Measurements from ENCODE around the gene PCNT. TPM values are rescaled to one million over a fixed set of nuclear protein-coding genes. Genes with fewer than 3 reads are reported as not detected.

The PCNT gene
- total RNA-seq, 1 experiment from 2014 or later: 39.6 TPM

DNA sequence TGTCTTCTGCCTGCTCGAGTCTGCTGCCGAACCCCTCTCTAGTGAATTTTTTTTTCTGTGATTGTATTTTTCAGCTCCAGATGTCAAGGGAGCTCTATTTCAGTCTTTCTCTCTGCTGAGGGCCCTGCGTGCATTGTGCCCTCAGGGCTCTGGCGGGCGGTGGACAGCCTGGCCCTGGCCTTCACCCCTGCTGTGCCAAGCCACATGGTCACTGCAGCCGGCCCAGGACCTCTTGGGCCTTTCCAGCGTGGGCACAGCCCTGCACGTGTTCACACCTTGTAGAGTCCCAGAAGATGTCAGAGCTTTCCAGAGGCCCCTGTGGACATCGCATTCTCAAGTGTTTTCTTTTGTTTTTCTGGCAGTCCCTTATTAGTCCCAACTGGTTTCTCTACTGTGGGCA, 55.7 kb downstream of the PCNT start:
- no peaks in the 10 kb centered on the region for H3K27me3 ChIP-seq (ENCODE audit: insufficient read depth, low read length)
- H3K36me3 Mint-ChIP-seq (ENCODE audit: insufficient read depth in 1 of 3, low read depth in 3 of 3): peaks cover 34 to 39% (median 36%) of the 10 kb centered on the region in 3 experiments
- H3K4me3 Mint-ChIP-seq: no peak overlapping the region
- no peaks in the 10 kb centered on the region for H3K79me1 ChIP-seq (ENCODE audit: insufficient read depth, low read depth, low read length, poor library complexity, severe bottlenecking)
- H3K27me3 Mint-ChIP-seq (ENCODE audit: low read depth): no peaks in the 10 kb centered on the region
- no peak overlapping the region for H3K23ac ChIP-seq (ENCODE audit: insufficient read length, low read depth, low read length)
- peaks cover 7% of the 10 kb centered on the region; the same call in 1 of the 2 replicates for H3K79me2 ChIP-seq (ENCODE audit: insufficient read depth, low read length)
- no peak overlapping the region for H3K4ac ChIP-seq (ENCODE audit: low read depth, low read length)
- no peak for DNase-seq
- H3K4me2 ChIP-seq (ENCODE audit: insufficient read depth, insufficient read length, low read length): no peak overlapping the region
- peak overlapping the region; percentile 13 to 75 (median 38); a peak in 4 of 7 replicates for H3K27ac Mint-ChIP-seq
- H3T11ph ChIP-seq (ENCODE audit: low read length): no peak overlapping the region
- no peaks in the 10 kb centered on the region for H4K20me1 ChIP-seq (ENCODE audit: control insufficient read depth, insufficient read depth, insufficient read length)
- no peak overlapping the region for H4K8ac ChIP-seq (replicated peaks; ENCODE audit: insufficient read length, low read depth, low read length)
- H2BK5ac ChIP-seq (ENCODE audit: insufficient read length, low read length): no peak overlapping the region
- no peak overlapping the region for H2AFZ ChIP-seq (ENCODE audit: low read length)
- no peak overlapping the region for H4K5ac ChIP-seq (ENCODE audit: insufficient read length, low read depth, low read length)
- H2BK15ac ChIP-seq (ENCODE audit: low read depth, low read length): no peak overlapping the region
- H2BK20ac ChIP-seq (ENCODE audit: low read depth, low read length, poor library complexity, severe bottlenecking): no peak overlapping the region
- H2AK5ac ChIP-seq (ENCODE audit: insufficient read length, low read length): no peak overlapping the region
- H4K91ac ChIP-seq (ENCODE audit: insufficient read length, low read depth, low read length): no peak overlapping the region
- WGBS (ENCODE audit: extremely low coverage, insufficient read length, low lambda C conversion rate): no CpG with 5 or more reads among the region's 9 CpGs
- H3K14ac ChIP-seq (ENCODE audit: insufficient read depth, low read length): no peak overlapping the region
- no peak overlapping the region for H3K27ac ChIP-seq (ENCODE audit: insufficient read length, low read depth, low read length)
- H3K9me3 Mint-ChIP-seq: peaks cover 25 to 30% of the 10 kb centered on the region in 2 experiments
- TF ChIP-seq, protein P1, sequence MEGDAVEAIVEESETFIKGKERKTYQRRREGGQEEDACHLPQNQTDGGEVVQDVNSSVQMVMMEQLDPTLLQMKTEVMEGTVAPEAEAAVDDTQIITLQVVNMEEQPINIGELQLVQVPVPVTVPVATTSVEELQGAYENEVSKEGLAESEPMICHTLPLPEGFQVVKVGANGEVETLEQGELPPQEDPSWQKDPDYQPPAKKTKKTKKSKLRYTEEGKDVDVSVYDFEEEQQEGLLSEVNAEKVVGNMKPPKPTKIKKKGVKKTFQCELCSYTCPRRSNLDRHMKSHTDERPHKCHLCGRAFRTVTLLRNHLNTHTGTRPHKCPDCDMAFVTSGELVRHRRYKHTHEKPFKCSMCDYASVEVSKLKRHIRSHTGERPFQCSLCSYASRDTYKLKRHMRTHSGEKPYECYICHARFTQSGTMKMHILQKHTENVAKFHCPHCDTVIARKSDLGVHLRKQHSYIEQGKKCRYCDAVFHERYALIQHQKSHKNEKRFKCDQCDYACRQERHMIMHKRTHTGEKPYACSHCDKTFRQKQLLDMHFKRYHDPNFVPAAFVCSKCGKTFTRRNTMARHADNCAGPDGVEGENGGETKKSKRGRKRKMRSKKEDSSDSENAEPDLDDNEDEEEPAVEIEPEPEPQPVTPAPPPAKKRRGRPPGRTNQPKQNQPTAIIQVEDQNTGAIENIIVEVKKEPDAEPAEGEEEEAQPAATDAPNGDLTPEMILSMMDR (conservative IDR thresholded peaks at IDR 0.05): no peak
- no peak overlapping the region for H2BK120ac ChIP-seq (ENCODE audit: low read depth, low read length, poor library complexity, severe bottlenecking)
- no peak overlapping the region for H3K9ac ChIP-seq (ENCODE audit: extremely low read depth, insufficient read length, low read length)
- H3K56ac ChIP-seq (ENCODE audit: insufficient read length, low read depth, low read length): no peak overlapping the region
- peaks cover 22 to 36% of the 10 kb centered on the region in 2 experiments for H3K4me1 Mint-ChIP-seq
- H3K4me1 ChIP-seq (ENCODE audit: insufficient read depth, low read length): peaks cover 2% of the 10 kb centered on the region; the same call in 1 of the 2 replicates
- H3K9me3 ChIP-seq (ENCODE audit: control insufficient read depth, low read depth, low read length): no peaks in the 10 kb centered on the region
- H3K18ac ChIP-seq (ENCODE audit: insufficient read length, low read depth, low read length): no peak overlapping the region
- no peak overlapping the region for H2BK12ac ChIP-seq (ENCODE audit: insufficient read length, low read depth, low read length)
- no peaks in the 10 kb centered on the region for H3K23me2 ChIP-seq (ENCODE audit: insufficient read length, low read depth, low read length, poor library complexity, severe bottlenecking)

Measured in H9 (cell line).